ENCODE results near the gene TMEM169.

Gene TMEM169

GRCh38 chr2:216144372-216144771, 62.7 kb downstream of the TMEM169 start:
- TF ChIP-seq CTCF (IDR thresholded peaks at IDR 0.05; ENCODE audit: extremely low read depth, insufficient read depth, missing control alignments), result no peak
- in situ Hi-C loops (cut with MboI; ENCODE audit: low pct_unique_long_range_greater_than_20kb, low sequenced_read_pairs, unreplicated experiment), result no loop called here
- DNase-seq (ENCODE audit: low spot score), result no peak

GRCh38 chr2:216144857-216145256, 63.1 kb downstream of the TMEM169 start:
- no peak for DNase-seq (ENCODE audit: low spot score)
- in situ Hi-C loops (cut with MboI; ENCODE audit: low pct_unique_long_range_greater_than_20kb, low sequenced_read_pairs, unreplicated experiment), result no loop called here
- no peak for TF ChIP-seq CTCF (IDR thresholded peaks at IDR 0.05; ENCODE audit: extremely low read depth, insufficient read depth, missing control alignments)

- in situ Hi-C loops (cut with MboI; ENCODE audit: low pct_unique_long_range_greater_than_20kb, low sequenced_read_pairs, unreplicated experiment), result no loop called here
- TF ChIP-seq CTCF (IDR thresholded peaks at IDR 0.05; ENCODE audit: extremely low read depth, insufficient read depth, missing control alignments), result no peak
- DNase-seq (ENCODE audit: low spot score), result no peak
Observed at GRCh38 chr2:216146573-216146972, 64.9 kb downstream of the TMEM169 start.

GRCh38 chr2:216147172-216148131, 65.7 kb downstream of the TMEM169 start:
- DNase-seq (ENCODE audit: low spot score), result no peak
- in situ Hi-C loops (cut with MboI; ENCODE audit: low pct_unique_long_range_greater_than_20kb, low sequenced_read_pairs, unreplicated experiment), result no loop called here
- TF ChIP-seq CTCF (IDR thresholded peaks at IDR 0.05; ENCODE audit: extremely low read depth, insufficient read depth, missing control alignments), result no peak

GRCh38 chr2:216148983-216149382, 67.3 kb downstream of the TMEM169 start:
- in situ Hi-C loops (cut with MboI; ENCODE audit: low pct_unique_long_range_greater_than_20kb, low sequenced_read_pairs, unreplicated experiment), result no loop called here
- no peak for DNase-seq (ENCODE audit: low spot score)
- no peak for TF ChIP-seq CTCF (IDR thresholded peaks at IDR 0.05; ENCODE audit: extremely low read depth, insufficient read depth, missing control alignments)

GRCh38 chr2:216149741-216150140, 68.0 kb downstream of the TMEM169 start:
- in situ Hi-C loops (cut with MboI; ENCODE audit: low pct_unique_long_range_greater_than_20kb, low sequenced_read_pairs, unreplicated experiment), result no loop called here
- no peak for DNase-seq (ENCODE audit: low spot score)
- TF ChIP-seq CTCF (IDR thresholded peaks at IDR 0.05; ENCODE audit: extremely low read depth, insufficient read depth, missing control alignments), result no peak
